Measurements from ENCODE around the gene BAG1.

Gene BAG1

GRCh38 chr9:33264473-33265177 lies at the start of gene BAG1, which contains the start of gene CHMP5:
TSS of gene BAG1 (minus strand) at chr9:33264708.
TSS of gene CHMP5 (plus strand) at chr9:33265049. CDS start at chr9:33265079, 30 bp downstream.
- DNase-seq (ENCODE audit: low spot score) = peak; percentile 99

DNA sequence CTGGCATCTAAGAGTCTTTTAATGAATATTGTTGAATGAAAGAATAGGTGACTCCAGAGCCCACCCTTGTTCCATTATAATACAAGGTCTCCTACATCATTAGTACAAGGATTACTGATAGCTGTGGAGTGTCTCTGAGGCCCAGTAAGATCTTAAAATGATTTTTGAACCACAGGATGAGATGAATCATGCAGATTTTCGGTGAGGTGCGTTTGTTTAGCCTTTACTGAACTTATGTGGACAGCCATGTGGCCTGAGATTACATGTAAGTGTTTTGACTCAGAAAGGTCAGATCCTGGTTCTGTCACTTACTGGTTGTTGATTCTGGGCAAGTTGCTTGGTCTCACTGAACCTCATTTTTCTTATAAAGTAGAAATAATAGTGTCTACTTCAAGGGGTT lies 47.4 kb upstream of the BAG1 start:
- DNase-seq (ENCODE audit: low spot score) = no peak

- no peak for DNase-seq (ENCODE audit: low spot score)
Observed at GRCh38 chr9:33310748-33311147, 46.2 kb upstream of the BAG1 start.

DNA sequence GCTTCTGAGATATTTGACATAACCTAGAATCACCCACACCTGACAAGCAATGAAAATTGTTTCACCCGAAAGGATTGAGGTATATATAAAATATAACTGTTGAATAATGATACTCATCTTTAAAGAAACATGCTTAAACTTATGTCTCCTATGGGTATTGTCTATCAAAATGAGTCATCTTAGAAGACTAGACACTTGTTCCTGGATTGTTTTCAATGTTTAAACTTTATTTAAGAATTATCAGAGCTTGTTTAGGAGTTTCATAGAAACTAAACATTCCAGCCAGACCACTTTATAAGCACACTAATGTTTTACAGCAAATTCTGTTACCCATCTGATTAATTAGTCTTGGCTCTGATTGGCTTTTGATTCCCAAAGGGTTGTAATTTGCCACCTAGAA lies 45.4 kb upstream of the BAG1 start:
- DNase-seq (ENCODE audit: low spot score) = no peak

GRCh38 chr9:33307067-33307466 lies 42.6 kb upstream of the BAG1 start:
- no peak for DNase-seq (ENCODE audit: low spot score)

- DNase-seq (ENCODE audit: low spot score) = peak; percentile 54
Observed at GRCh38 chr9:33306037-33306436, 41.5 kb upstream of the BAG1 start.

DNA sequence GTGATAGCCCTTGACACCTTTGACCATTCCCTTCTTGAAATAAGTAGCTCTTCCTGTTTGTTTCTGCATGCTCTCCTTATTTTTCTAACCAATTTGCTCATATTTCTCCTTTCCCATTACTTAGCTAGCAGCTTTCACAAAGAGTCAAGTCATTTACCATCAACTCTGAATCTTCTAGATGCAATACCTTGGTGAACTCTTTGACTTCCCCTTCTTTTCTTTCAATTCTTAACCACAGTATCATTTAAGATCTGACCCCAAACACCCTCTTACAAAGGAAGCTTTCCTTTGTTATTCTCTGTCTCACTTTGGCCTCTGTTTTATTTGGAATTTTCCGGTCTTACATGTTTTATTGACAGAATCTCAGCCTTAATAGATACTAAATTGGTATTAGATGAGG lies 39.9 kb upstream of the BAG1 start:
- DNase-seq (ENCODE audit: low spot score) = no peak

GRCh38 chr9:33300546-33300945 lies 36.0 kb upstream of the BAG1 start:
- DNase-seq (ENCODE audit: low spot score) = no peak

GRCh38 chr9:33297432-33297831 lies 32.9 kb upstream of the BAG1 start:
- no peak for DNase-seq (ENCODE audit: low spot score)

DNA sequence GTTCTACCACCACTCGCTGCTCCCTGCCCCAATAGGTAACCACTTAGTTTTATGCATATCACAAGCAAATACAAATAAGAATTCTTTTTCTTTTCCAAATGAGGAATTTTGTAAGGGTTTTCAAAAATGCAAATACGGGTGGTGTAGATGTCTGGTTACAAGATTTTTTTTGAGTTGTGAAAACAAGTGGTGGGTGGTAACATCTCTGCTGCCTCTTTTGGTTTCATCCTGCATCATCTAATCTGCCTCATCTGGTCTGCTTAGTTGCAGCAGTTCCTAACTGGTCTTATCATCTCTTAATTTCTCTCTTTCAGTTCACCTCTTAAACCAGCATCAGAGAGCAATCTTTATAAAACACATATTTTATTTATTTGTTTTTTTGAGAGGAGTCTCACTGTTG lies 31.1 kb upstream of the BAG1 start:
- DNase-seq (ENCODE audit: low spot score) = no peak

DNA sequence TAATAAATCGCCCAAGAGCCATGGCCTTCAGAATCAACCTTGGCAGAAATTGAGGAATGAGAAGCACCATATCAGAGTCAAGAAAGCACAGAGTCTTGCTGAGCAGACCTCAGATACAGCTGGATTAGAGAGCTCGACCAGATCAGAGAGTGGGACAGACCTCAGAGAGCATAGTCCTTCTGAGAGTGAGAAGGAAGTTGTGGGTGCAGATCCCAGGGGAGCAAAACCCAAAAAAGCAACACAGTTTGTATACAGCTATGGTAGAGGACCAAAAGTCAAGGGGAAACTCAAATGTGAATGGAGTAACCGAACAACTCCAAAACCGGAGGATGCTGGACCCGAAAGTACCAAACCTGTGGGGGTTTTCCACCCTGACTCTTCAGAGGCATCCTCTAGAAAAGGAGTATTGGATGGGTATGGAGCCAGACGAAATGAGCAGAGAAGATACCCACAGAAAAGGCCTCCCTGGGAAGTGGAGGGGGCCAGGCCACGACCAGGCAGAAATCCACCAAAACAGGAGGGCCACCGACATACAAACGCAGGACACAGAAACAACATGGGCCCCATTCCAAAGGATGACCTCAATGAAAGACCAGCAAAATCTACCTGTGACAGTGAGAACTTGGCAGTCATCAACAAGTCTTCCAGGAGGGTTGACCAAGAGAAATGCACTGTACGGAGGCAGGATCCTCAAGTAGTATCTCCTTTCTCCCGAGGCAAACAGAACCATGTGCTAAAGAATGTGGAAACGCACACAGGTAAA lies 30.3 kb upstream of the BAG1 start:
- no peak for DNase-seq (ENCODE audit: low spot score)

GRCh38 chr9:33293782-33294181 lies 29.3 kb upstream of the BAG1 start:
- DNase-seq (ENCODE audit: low spot score) = no peak

- no peak for DNase-seq (ENCODE audit: low spot score)
Observed at GRCh38 chr9:33291901-33292300, 27.4 kb upstream of the BAG1 start.

DNA sequence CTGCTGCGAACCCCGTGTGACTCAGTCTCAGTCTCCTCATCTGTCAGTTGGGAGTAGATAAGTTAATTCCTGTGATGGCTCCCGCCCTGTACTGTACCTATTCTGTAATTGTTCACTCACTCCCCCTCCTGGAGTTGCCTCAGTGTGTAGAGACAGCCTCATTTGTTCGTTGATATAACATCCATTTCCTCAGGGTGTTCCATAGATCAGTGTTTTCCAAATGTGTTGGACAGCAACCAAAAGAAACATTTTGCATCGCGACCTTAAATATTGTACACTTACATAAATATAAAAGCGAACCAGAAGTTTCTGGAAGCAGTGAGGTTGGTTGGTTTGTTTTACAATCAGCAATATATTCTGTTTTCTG lies 26.5 kb upstream of the BAG1 start:
- no peak for DNase-seq (ENCODE audit: low spot score)

GRCh38 chr9:33290247-33291030 lies 25.9 kb upstream of the BAG1 start, which contains the start of gene NFX1:
TSS of gene NFX1 (plus strand) at chr9:33290516. CDS start at chr9:33290573, 57 bp downstream.
- DNase-seq (ENCODE audit: low spot score) = peak; percentile 98

GRCh38 chr9:33289936-33290246 lies 25.4 kb upstream of the BAG1 start:
- no peak for DNase-seq (ENCODE audit: low spot score)

DNA sequence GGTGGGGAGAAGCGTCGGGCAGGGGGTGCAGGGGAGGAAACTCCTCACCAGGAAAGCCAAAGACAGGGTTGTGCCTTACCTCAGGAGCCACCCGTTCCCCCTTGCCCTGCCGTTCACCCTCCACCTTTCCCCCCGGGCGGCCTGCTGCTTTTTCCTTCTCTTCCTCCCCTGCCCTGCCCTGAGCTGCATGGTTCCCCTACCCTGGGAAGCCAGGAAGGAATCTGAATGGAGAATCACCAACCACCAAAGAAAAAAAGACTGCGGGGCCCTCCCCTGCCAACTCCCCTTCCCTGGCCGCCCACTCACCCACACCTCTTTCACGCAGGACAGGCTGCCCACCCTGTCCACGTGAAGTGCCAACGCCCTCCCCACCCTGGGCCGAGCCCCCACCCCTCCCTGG lies 25.0 kb upstream of the BAG1 start:
- DNase-seq (ENCODE audit: low spot score) = no peak

DNA sequence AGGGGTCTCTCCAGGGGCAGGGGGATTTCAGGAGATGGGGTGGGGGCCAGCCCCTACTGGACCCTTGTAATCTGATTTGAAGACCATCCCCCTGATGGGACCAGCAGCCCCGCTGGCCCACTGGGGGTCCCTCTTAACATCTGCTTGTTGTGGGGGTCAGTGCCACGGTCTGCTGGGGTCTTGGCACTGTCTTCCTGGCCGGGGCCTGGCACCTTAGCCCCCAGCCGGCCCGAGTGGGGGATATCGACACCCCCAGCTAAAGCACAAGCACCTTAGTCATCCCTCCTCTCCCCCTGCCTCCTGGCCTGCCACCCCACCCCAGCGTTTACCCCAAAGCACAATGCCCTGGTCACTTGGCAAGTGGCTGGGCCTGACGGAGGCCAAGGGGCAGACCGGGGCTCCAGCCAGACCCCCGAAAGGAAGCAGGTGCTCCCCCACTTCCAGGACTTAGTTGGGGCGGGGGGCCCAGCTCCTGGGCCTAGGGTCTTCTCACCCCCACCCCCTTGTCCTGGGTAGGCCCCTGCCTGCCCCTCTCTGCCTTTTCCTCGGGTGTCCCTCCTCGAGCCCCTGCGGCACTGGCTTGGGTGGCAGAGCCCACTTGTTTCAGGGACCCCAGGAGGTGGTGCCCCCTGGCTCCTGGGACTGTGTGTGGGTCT lies 24.4 kb upstream of the BAG1 start:
- no peak for DNase-seq (ENCODE audit: low spot score)

GRCh38 chr9:33288235-33288634 lies 23.7 kb upstream of the BAG1 start:
- DNase-seq (ENCODE audit: low spot score) = no peak

DNA sequence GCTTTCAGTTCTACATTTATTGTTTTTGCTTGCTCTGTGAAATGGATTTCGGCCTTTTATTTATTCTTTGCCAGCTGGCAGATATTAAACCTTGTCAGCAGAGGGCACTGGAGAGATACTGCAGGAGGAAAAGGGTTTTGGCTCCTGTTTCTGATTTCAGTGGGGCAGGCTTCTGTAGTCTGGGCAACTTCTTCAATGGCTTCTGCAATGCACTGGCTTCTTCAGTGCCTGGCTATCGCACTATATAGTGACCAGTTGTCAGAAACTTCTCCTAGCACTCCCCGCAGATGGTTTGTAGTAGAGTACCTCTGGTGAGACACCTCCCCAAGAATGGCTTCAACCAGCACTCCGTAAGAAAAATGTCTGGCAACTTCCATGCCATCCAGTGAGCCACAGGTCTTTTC lies 22.6 kb upstream of the BAG1 start:
- peak; percentile 84 for DNase-seq (ENCODE audit: low spot score)

DNA sequence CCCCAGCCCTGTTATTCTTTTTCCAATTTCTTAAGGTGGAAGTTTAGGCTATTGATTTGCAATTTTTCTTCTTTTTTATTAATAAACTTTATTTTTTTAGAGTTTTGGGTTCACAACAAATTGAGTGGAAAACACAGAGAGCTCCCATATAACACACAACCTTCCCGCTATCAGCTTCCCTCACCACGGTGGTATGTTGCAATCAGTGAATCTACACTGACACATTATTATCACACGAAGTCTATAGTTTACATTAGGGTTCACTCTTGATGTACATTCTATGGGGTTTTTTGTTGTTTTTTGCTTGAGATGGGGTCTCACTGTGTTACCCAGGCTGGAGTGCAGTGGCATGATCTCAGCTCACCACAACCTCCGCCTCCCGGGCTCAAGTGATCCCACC lies 21.0 kb upstream of the BAG1 start:
- DNase-seq (ENCODE audit: low spot score) = no peak

- DNase-seq (ENCODE audit: low spot score) = no peak
Observed at GRCh38 chr9:33277484-33277883, 13.0 kb upstream of the BAG1 start.

DNA sequence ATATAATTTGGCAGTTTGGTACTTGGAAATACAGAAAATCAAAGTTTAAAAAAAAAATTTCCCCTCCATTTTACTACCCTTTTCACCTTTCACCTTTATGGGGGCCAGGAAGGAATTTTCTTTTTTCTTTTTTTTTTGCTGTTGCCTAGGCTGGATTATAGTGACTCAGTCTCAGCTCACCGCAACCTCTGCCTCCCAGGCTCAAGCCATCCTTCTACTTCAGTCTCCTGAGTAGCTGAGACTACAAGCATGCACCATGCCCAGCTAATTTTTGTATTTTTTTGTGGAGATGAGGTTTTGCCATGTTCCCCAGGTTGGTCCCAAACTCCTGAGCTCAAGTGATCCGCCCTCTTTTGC lies 9.4 kb upstream of the BAG1 start:
- no peak for DNase-seq (ENCODE audit: low spot score)
